ENCODE data around the gene MORF4L1. TPM values are rescaled to one million over a fixed set of nuclear protein-coding genes. Genes with fewer than 3 reads are reported as not detected.
A peak's percentile ranks its signal among the peaks of the same experiment; 100 is the strongest.

Gene MORF4L1
- total RNA-seq, 1 experiment from 2014 or later = 428 TPM

GRCh38 chr15:78879517-78880241 lies 7.0 kb downstream of the MORF4L1 start:
- POLR2A ChIA-PET (ENCODE audit: low non-redundant PET) = interaction anchor here (0.7 kb wide), 2 partner anchors 51 to 125 kb away, joined by 3 to 13 read pairs; no protein-coding TSS in a partner anchor
- H3K4me3 ChIP-seq (ENCODE audit: low read depth, low read length, poor library complexity, severe bottlenecking) = no peak overlapping the region
- H3K27me3 ChIP-seq (replicated peaks; ENCODE audit: insufficient read depth, low read depth, low read length, poor library complexity) = no peaks in the 10 kb centered on the region
- intact Hi-C loops (cut with micrococcal nuclease; ENCODE audit: unreplicated experiment) = no loop called here
- H3K9me3 ChIP-seq (ENCODE audit: low read depth, low read length, poor library complexity, severe bottlenecking) = no peaks in the 10 kb centered on the region
- H3K36me3 ChIP-seq (ENCODE audit: insufficient read depth, low read length, poor library complexity, severe bottlenecking) = peaks cover 42% of the 10 kb centered on the region
- CTCF ChIA-PET = no interaction called here
- no TSS peak for BruUV-seq (replicated peaks)
- no peak for DNase-seq (ENCODE audit: low spot score)
- peaks cover 44% of the 10 kb centered on the region for H3K4me1 ChIP-seq (ENCODE audit: insufficient read depth, low read length, poor library complexity, severe bottlenecking)
- H3K27ac ChIP-seq (ENCODE audit: low read depth, low read length, poor library complexity, severe bottlenecking) = peak overlapping the region; percentile 28
- TF ChIP-seq EZH2 (IDR thresholded peaks at IDR 0.05; ENCODE audit: borderline replicate concordance, low read depth, low read length, poor library complexity, severe bottlenecking) (no peak), CTCF (conservative IDR thresholded peaks at IDR 0.05; ENCODE audit: low read depth, low read length) (no peak)

GRCh38 chr15:78880242-78880533 lies 7.5 kb downstream of the MORF4L1 start:
- CTCF ChIA-PET = no interaction called here
- no peak overlapping the region for H3K27ac ChIP-seq (ENCODE audit: low read depth, low read length, poor library complexity, severe bottlenecking)

GRCh38 chr15:78880813-78881212 lies 8.1 kb downstream of the MORF4L1 start:
- H3K27ac ChIP-seq (ENCODE audit: low read depth, low read length, poor library complexity, severe bottlenecking) = no peak overlapping the region
- no peaks in the 10 kb centered on the region for H3K9me3 ChIP-seq (ENCODE audit: low read depth, low read length, poor library complexity, severe bottlenecking)
- no peaks in the 10 kb centered on the region for H3K27me3 ChIP-seq (replicated peaks; ENCODE audit: insufficient read depth, low read depth, low read length, poor library complexity)
- H3K4me1 ChIP-seq (ENCODE audit: insufficient read depth, low read length, poor library complexity, severe bottlenecking) = peaks cover 38% of the 10 kb centered on the region
- H3K4me3 ChIP-seq (ENCODE audit: low read depth, low read length, poor library complexity, severe bottlenecking) = no peak overlapping the region
- intact Hi-C loops (cut with micrococcal nuclease; ENCODE audit: unreplicated experiment) = no loop called here
- CTCF ChIA-PET = no interaction called here
- no peak for TF ChIP-seq CTCF (conservative IDR thresholded peaks at IDR 0.05; ENCODE audit: low read depth, low read length)
- TF ChIP-seq EZH2 (IDR thresholded peaks at IDR 0.05; ENCODE audit: borderline replicate concordance, low read depth, low read length, poor library complexity, severe bottlenecking) = no peak
- no TSS peak for BruUV-seq (replicated peaks)
- DNase-seq (ENCODE audit: low spot score) = no peak
- POLR2A ChIA-PET (ENCODE audit: low non-redundant PET) = no interaction called here
- H3K36me3 ChIP-seq (ENCODE audit: insufficient read depth, low read length, poor library complexity, severe bottlenecking) = peaks cover 53% of the 10 kb centered on the region

More at GRCh38 chr15:78880242-78880533, 7.5 kb downstream of the MORF4L1 start:
- Histone ChIP-seq H3K27me3 (replicated peaks; ENCODE audit: insufficient read depth, low read depth, low read length, poor library complexity) (no peaks in the 10 kb centered on the region), H3K4me1 (ENCODE audit: insufficient read depth, low read length, poor library complexity, severe bottlenecking) (peaks cover 42% of the 10 kb centered on the region), H3K36me3 (ENCODE audit: insufficient read depth, low read length, poor library complexity, severe bottlenecking) (peaks cover 47% of the 10 kb centered on the region), H3K4me3 (ENCODE audit: low read depth, low read length, poor library complexity, severe bottlenecking) (no peak overlapping the region), H3K9me3 (ENCODE audit: low read depth, low read length, poor library complexity, severe bottlenecking) (no peaks in the 10 kb centered on the region)
- intact Hi-C loops (cut with micrococcal nuclease; ENCODE audit: unreplicated experiment) = no loop called here
- POLR2A ChIA-PET (ENCODE audit: low non-redundant PET) = interaction anchor here (0.7 kb wide), 2 partner anchors 52 to 124 kb away, joined by 3 to 13 read pairs; no protein-coding TSS in a partner anchor
- no peak for TF ChIP-seq EZH2 (IDR thresholded peaks at IDR 0.05; ENCODE audit: borderline replicate concordance, low read depth, low read length, poor library complexity, severe bottlenecking)
- TF ChIP-seq CTCF (conservative IDR thresholded peaks at IDR 0.05; ENCODE audit: low read depth, low read length) = no peak
- no TSS peak for BruUV-seq (replicated peaks)
- no peak for DNase-seq (ENCODE audit: low spot score)
